GM04504 (cell line): ENCODE measurements around the gene ABHD10.
A peak's percentile ranks its signal among the peaks of the same experiment; 100 is the strongest.

Experiments
- DNase-seq: peaks from one replicate; pipeline ENCODE4 v3.0.0-alpha.2; 2012; ENCODE audit warnings: low read depth

The ABHD10 gene

DNA sequence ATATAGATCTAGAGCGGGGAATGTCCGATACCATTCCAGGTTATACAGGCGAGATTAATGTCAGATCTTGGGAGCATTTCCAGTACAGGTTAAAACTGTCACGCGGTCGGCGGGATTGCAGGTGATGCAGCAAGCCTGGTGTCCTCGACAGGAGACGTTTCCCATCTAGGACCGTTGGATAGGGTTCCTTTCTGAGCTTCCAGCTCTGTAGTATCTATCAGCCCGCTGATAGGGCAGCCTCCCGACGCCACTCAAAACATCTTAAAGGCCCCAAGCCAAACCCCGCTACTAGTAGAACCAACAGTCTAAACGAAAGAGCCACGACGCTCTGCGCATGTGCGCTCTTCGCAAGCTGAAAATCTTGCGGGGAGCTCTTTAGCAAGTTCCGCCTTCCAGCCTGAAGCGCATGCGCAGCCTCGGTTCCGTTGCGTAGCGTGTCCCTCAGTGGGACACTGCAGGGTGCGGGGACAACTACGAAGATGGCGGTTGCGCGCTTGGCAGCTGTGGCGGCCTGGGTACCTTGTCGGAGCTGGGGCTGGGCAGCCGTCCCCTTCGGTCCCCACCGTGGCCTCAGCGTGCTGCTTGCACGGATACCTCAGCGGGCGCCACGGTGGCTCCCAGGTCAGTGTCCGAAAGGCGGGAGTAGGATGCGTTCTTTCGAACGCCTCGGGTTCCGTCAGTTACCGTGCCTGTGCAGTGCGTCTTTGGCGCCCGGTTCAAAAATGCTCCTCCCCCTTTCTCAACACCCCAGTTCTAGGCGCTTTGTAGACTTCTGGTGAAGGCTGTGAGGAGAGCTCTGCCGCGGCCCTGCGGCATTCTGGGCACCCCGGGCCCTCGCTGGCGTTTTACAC lies at the start of gene ABHD10:
Gene ABHD10 (plus strand): TSS at position 444 of the 851 bp plus-strand sequence. CDS start 36 bp downstream, at position 480.
- peak; percentile 96 for DNase-seq

DNA sequence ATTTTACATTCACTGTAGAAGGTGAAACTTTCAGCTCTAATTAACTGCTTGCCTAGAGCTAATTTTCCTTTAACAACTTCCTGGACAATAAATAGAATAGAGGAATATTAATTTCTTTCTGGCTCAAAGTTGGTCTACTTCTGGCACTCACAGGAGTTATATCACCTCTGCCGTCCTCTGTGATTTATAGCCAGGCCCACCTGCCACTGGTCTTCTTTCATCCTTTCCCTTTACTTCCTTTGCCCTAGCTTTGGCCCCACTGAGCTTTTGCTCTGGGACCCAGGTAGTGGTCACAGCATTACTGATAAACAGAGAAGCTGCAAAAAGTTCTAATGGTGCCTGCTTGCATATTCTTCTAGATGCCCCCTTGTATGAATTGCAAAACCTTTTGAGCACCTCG lies 49.3 kb upstream of the ABHD10 start:
- no peak for DNase-seq

DNA sequence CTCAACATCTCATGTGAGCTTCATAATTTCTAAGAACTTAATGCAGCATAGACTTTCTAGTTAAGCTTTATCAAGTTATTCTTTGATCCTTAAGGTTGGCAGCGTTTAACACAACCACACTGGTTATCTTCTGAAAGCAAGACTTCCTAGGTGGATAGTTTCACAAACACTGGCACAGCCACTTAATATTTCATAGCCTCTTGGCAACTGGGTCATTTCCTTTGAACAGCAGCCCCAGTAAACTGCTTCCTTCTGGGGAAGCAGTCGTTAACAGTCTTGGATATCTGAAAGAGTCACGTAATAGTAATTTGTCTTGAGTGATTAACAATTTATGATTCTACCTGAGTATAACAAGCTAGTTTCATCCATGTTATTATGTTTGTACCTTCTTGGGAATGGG lies 45.9 kb upstream of the ABHD10 start:
- DNase-seq, result no peak

DNA sequence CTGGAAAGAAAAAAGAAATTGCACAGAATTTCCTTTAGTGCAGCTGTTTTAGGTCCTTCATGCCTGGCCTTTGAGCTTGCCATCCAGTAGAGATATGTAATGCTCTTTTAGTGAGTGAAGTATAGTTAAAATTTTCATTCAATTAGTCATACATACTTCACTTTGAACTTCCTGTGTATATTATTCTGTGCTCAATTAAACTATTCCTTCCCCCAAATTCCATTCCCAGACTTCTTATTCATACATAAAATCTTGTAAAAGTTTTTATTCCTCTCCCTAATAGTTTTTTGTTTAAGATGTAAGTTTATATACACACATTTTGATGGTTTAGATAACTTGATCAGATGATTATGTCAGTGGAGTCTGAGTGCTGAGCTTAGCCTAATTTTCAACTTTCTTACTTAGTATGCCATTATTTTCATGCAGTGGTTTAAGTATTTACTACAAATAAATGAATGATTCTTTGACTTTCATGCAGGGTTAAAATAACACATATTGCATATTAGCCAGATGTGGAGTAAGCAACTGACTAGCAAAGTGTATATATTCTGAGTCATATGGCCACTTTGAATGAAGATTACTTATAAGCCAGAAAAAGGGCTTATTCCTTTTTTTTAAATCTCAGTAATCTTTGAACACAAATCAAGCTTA lies 42.5 kb upstream of the ABHD10 start:
- no peak for DNase-seq

DNA sequence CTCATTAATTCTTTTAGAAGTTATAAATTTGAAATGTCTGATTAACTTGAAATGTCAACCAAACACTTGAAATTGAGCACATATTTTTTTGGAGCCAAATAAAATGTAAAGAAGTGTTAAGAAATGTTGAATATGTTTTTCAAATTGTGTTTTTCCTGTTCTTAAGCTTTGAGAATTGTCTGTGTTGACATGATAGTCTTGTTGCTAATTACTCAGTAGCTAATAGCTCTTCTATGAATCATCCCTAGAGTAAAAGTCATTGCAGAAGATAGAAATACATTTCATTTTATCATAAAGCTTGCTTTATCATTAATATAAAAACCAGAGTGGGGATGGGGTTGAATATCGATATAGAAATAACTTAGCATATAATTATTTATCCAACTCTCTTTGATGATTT lies 41.9 kb upstream of the ABHD10 start:
- no peak for DNase-seq

DNA sequence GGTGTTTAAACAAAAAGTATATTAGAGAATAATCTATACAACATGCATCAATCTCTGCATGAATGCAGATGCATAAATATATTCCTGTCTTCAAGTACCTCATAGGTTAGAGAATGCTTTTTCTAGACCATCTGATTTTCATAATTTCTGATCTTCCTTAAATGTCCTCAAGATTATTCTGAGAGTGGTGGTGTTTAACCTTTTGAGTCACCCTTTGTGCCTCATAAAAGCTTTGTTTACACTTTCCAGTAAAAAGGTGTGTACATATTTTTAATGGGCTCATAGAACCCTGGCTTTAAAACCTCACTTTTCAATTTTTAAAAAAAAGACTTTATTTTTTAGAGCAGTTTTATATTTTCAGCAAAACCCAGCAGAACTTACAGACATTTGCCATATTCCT lies 41.0 kb upstream of the ABHD10 start:
- no peak for DNase-seq

DNA sequence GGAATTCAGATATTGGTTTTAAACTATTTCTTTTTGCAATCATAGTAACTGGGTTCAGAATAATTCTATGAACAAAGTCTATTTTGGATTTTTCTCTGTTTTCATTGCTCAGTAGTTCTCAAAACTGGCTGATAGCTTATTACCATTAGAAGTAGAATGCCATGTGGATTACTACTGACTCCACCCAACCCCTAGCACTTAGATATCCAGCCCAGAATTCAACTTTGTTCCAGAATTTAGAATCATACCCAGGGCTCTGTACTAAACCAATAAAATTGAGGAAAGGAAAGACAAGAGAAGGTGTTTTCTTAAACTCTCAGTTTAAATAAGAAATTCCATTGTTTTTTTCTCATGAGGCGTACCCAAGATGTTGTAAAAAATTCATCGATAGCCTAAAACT lies 39.0 kb upstream of the ABHD10 start:
- DNase-seq, result no peak

DNA sequence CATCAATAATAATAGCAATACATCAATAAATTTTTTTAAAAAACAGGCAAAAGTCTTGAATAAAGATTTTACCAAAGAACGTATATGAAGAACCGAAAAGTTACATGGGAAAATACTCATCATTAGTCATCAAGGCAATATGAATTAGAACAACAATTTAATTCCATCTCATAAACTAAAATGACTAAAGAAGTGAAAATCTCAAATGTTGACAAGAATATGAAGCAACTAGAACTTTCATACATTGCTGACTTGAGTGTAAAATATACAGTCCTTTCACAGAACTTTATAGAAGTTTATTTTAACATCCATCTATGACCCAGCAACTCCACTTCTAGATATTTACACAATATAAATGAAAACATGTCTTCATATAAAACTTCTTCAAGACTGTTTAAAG lies 35.3 kb upstream of the ABHD10 start:
- DNase-seq, result no peak

DNA sequence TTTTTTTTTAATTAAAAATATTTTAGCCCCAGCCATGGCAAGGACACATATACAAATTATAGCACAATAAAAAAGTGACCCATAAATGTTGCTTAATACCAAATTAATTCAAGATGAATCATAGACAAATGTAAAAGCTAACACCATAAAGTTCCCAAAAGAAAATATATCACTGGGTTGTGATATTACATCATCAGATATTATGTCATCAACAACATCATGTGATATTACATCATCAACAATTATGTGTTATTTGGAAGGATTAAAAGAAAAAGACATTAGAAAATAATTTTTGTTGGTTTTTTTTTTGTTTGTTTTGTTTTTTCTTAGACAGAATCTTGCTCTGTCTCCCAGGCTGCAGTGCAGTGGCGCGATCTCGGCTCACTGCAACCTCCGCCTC lies 34.5 kb upstream of the ABHD10 start:
- no peak for DNase-seq

DNA sequence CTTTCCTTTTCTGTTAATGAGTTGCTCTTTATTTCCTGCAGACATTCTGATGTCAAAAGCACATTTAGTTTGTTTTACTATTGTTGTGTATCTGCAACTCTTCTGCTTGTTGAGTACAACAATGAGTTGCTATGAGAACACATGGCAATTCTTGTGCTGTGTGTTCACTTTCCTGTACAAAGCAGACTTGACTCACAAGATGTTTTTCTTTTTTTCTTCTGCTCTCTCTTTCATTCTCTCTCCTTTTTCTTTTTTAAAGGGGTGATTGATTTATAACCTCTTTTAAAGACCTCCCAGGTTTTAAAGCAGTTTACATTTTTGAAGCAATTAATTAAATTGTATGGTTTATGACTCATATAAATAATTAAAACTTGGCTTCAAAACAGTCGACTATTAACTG lies 31.6 kb upstream of the ABHD10 start:
- no peak for DNase-seq

DNA sequence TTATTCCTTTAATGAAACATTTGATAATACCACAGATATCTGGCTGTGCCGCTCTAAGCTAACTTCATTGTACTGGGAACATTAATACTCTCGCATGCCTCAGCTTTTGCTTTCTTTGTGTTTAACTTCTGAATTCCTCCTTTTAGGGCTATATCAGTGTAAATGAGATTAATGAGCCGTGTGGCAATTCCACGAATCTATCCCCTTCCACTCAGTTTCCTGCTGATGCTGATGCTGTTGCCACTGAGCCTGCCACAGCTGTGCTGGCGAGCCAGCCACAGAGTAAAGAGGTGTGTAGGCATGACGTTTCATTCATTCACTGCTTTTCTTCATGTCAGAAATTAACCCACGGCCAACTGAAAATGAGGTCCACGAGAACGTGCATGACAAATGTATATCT lies 30.0 kb upstream of the ABHD10 start:
- no peak for DNase-seq

DNA sequence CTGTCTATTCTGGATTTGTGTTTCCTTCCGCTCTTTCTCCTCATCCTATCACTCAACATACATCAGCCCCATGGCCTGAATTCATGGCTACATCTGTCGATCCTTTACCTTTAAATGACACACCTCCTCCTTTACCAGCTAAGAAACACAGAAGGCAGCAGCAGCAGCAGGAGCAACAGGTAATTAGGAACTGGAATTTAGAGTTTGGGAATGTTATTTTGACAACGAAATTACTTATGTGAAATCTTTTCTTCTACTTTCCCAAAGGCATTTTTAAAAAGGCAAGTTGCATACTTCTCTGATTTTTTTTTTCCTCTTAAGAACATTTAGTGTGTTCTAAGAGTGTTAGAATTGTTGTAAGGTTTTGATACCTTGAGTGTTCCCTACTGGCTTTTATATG lies 29.1 kb upstream of the ABHD10 start:
- no peak for DNase-seq

DNA sequence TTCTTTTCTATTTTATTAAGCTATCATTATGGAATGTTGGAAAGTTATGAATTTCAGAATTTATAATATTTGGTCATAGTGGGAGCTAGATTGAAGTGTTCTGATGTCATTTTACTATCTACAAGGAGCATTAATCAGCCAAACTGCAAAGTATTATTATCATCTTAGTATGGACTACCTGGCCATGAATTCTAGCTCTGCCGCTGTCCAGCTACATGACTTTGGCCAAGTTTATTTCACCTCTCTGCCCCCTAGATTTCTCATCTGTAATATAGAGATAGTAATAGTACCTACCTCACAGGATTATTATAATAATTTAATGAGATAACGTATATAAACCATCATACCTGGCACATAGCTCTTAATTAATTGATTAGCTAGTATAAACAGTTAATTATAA lies 27.8 kb upstream of the ABHD10 start:
- DNase-seq, result no peak

DNA sequence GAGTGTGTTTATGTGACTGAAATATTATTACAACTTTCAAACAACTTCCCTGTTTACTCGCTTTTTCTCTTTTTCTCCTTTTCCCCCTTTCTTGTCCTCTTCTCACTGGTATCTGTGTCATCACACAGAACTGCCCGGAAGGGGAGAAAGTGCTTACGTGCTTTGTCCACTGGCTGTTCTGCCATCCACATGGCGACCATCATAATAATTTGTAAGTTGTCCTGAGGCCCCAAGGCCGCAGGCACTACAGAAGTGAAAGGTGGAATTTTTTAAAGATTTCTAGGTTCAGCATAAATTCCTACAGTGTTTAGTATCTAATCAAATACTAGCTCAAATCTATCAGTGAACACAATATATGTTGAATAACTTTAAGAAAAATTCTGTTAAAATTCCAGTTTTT lies 26.7 kb upstream of the ABHD10 start:
- DNase-seq, result no peak

DNA sequence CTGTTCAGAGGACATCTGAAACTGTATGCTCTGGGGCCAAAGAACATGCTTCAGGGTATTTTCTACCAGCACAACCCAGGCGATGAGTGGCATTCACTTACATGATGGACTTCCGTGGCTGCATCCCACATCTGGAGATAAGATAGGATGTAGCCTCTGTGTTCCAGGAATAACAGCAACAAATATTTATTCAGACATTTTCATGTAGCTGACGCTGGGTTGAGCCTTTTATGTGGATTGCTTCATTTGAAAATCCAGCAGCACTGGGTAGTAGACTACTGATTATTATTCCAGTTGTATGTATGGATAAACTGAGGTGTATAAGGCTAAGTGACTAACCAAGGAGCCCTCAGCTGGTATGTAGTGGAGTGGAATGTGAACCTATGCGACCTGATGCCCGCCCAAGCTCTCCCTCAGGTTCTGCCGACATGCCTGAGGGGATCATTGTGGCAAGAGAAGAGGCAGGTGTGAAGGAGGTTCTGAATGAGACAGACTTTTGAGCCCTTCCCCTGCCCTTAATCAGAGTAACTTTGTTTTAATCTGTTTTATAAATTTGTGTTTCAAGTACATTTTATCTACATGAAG lies 25.9 kb upstream of the ABHD10 start:
- DNase-seq, result no peak

DNA sequence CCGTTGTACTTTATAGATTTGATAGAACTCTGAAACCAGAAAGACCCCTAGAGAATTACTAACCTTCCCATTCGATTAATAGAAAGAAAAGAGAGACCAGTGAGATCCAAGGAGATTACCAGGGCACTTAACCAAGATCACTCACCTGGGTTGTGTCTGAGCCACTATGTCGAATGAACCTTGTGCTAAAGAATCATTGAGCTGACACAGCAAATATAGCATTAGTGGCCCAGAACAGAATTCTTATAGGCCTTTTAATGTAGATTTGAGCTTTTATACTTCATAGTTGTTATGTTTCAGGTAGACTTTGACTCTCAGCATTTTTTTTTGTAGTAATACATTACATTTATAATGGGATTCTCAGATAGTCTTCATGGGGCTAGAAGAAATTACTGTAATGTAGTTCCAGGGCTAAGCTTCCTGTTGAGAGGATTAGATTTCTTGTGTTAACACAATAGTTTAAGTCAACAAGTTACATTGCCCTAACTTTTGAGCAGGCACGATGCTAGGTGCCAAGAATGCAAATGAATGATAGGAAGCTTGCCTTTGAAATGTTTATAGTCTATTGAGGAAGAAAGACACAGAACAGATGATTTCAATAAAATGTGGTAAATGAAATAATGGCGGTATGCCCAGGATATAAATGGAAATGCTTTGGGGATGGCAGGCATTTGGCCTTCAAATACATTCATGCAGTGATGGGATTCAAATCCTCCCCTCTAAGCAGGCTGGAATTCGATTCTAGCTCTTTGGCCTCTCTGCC lies 24.4 kb upstream of the ABHD10 start:
- DNase-seq, result peak; percentile 54

DNA sequence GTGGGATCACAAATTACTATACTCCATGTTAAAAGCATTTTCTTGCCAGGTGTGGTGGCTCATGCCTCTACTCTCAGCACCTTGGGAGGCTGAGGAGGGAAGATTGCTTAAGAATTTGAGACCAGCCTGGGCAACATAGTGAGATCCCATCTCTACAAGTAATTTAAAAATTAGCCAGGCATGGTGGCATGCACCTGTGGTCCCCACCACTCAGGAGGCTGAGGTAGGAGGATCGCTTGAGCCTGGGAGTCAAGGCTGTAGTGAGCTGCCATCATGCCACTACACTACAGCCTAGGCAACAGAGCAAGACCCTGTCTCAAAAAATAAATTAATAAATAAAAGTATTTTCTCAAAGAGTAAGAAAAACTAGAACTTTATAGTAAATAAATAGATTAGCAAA lies 22.9 kb upstream of the ABHD10 start:
- no peak for DNase-seq

DNA sequence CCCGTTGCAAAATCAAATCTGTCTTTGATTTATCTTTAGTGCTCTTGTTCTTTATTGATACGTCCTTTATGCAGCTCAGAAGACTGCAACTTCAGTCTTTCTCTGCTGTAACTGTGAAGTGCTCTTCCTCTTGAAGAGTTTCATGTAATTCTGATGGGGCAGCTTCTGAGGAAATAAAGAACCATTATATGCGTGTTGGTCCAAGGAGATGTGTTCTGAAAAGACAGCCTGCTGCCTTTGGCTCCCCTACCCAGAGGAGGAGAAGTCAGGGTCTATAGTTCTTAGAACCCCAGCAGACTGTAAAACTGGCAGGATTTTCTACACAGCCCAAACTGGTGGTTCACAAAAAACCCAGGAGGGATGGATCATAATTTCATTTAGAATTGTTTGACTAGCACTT lies 22.4 kb upstream of the ABHD10 start:
- DNase-seq, result no peak

DNA sequence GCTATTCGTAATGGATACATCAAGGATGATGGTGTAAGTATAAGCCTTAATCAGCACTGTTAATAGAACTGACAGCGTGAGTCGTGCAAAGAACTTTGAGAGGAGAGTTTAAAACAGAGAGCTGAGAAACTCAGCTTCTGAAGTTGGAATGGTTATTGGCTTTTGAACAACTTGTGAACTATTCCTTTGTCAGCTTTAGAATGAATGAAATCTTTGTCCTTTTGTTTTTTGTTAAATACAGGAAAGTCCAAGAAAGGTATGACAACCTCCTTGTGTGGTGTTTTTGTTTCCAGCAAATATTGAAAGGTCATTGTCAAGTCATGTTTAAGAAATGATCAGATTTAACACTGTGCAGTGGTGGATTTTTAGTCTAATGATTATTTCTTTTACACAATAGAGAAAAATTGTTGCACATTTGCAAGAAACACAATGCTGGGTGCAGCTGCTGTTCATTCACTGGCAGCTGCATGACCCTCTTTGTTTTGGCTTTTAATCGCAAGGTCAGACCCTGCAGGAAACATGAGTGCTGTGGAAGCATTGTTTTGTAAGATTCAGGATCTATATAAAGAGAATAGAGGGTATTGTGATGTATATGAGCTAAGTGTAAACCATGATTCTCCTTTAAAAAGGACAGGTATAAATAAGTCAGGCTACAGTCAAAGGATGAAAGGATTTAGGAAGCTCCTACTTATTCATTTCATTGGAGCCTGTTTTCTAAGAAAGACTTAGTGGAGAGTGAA lies 21.7 kb upstream of the ABHD10 start:
- no peak for DNase-seq

DNA sequence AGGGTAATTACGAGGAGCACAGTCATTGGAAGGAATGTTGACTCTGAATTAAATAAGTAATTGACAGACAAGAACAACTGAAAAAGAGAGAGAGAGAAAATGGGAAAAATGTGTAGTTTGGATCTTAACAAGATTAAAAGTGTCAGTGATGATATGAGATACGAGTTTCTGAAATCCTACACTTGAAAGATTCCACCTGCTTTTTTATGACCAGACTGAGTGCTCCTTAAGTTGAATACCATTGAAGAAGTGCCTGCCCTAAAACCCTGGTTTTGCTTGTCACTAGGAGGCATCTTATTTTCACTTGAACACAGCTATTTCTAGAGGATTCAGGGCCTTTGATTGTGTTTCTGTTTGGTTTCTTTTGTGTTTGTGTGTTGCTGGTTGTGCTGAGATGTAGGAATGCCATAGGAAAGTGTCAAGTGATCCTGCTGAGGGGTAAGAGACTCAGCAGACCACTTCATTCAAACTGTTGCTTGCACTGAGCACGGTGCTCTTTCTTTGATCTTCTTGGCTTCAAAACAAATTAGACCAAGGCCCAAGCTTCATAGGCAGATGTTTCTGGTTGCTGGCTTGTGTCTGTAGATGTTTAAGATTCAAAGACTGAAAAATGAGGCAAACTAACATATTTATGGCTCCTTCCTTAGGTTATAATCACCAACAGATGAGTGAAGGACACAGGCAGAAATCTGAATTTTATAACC lies 17.2 kb upstream of the ABHD10 start:
- DNase-seq, result no peak

DNA sequence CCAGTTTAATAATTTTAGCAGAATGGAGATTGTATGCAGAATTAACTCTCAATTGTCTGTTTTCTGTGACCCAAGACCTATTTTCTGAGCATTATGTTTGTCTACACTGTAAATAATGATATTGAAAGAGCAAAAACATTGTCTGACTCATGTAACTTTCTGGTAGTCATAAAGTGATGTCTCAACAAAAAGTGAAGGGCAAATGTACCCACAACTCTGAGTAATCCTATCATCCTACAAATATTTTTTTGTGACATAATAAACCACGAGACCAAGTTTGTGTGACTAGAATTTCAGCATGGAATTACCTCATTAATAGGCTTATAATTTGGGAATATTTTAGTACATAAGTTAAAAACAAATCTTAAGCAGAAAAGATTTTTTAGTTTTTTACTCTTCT lies 15.4 kb upstream of the ABHD10 start:
- peak; percentile 53 for DNase-seq
